C4-2B (cell line): ENCODE data around the gene ATRX.

Experiments
- ZFX ChIP-seq: fragments of 450-650 bp; IDR thresholded peaks from 2 replicates; pipeline ENCODE4 v1.6.1; 2017
- TF ChIP-seq, protein P1 (sequence below): fragments of 450-650 bp; conservative IDR thresholded peaks from 2 replicates; pipeline ENCODE4 v1.5.1; 2017; ENCODE audit warnings: mild to moderate bottlenecking

DNA sequence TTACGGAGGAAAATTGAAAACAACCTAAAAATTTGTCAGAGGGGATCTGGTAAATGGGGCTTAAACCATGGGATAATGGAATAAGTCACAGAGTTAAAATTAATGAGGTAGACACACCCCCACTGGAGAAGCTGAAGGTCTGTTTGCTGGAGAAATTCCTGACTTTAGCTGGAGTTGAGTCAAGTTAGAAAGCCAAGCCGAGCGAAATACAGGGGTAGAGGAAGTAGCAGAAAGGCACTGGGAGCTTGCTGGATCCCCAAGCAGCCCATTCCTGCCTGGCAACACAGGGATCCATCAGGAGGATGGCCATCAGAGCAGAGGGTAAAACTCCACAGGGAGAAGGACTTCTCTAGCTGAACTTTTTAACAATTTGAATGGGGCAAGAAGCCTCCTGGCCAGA lies 163.8 kb downstream of the ATRX start:
- TF ChIP-seq, protein P1, sequence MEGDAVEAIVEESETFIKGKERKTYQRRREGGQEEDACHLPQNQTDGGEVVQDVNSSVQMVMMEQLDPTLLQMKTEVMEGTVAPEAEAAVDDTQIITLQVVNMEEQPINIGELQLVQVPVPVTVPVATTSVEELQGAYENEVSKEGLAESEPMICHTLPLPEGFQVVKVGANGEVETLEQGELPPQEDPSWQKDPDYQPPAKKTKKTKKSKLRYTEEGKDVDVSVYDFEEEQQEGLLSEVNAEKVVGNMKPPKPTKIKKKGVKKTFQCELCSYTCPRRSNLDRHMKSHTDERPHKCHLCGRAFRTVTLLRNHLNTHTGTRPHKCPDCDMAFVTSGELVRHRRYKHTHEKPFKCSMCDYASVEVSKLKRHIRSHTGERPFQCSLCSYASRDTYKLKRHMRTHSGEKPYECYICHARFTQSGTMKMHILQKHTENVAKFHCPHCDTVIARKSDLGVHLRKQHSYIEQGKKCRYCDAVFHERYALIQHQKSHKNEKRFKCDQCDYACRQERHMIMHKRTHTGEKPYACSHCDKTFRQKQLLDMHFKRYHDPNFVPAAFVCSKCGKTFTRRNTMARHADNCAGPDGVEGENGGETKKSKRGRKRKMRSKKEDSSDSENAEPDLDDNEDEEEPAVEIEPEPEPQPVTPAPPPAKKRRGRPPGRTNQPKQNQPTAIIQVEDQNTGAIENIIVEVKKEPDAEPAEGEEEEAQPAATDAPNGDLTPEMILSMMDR = no peak
- no peak for TF ChIP-seq ZFX
